HepG2 (cell line): ENCODE data around the gene RCAN2. TPM values are rescaled to one million over a fixed set of nuclear protein-coding genes. Genes with fewer than 3 reads are reported as not detected.
A peak's percentile ranks its signal among the peaks of the same experiment; 100 is the strongest.

Experiments
- ATAC-seq: fragments of 200-7000 bp; cut with Tn5 transposase; 3 replicates; pipeline ENCODE4 v1.9.1; 2020; ENCODE audit warnings: mild to moderate bottlenecking, moderate library complexity
- BruUV-seq: library from RNA; stranded (reverse); fragments of 400-500 nt; replicated peaks from 2 replicates; lab custom pipeline; 2021; lab: Mats Ljungman, UMichigan
- CTCF ChIA-PET: fragments of 300-600 bp; formaldehyde crosslinking; extraction: SDS; loops from one replicate; lab custom pipeline; 2021; ENCODE audit warnings: low total read pairs, inconsistent platforms, low intra/inter-chr PET ratio; lab: Yijun Ruan, JAX
- POLR2A ChIA-PET: fragments of 350-600 bp; sonication (Branson Sonifier 250); formaldehyde crosslinking; loops from one replicate; lab custom pipeline; 2020; ENCODE audit warnings: antibody characterized with exemption, inconsistent platforms; lab: Yijun Ruan, JAX
- DNase-seq: peaks from one replicate; pipeline ENCODE4 v3.0.0-alpha.2; 2015; ENCODE audit warnings: low spot score
- FAIRE-seq: peaks from 3 replicates; lab custom pipeline; 2011; peaks lifted over from hg19 to GRCh38; lab: Jason Lieb, UNC
- H2AFZ ChIP-seq: one replicate; pipeline ENCODE4 v1.6.1; 2011; ENCODE audit warnings: low read length, inconsistent platforms
- H3K27ac ChIP-seq: fragments of 300-600 bp; 3 replicates; pipeline ENCODE4 v1.8.0; 2011; ENCODE audit warnings: mixed run types, mild to moderate bottlenecking, mixed read lengths, low read length, inconsistent platforms; ENCODE audit not compliant: insufficient read depth; ENCODE audit errors: extremely low read length
- H3K27me3 ChIP-seq, 2 experiments: fragments of 200-600 bp in 1 of 2; 2 replicates in 1 of 2; 3 replicates in 1 of 2; pipeline versions ENCODE4 v1.6.0 to v1.8.0; 2011; ENCODE audit warnings: low read length in 2 of 2, mild to moderate bottlenecking in 2 of 2, moderate library complexity in 2 of 2, inconsistent platforms in 1 of 2; ENCODE audit not compliant: insufficient read depth in 2 of 2, control insufficient read depth in 1 of 2
- H3K36me3 ChIP-seq, 2 experiments: fragments of 200-600 bp in 1 of 2; replicated peaks in 1 of 2; 2 replicates in 1 of 2; 3 replicates in 1 of 2; pipeline versions ENCODE4 v1.5.1 to v1.8.0; 2011; ENCODE audit warnings: low read length in 2 of 2, inconsistent platforms in 1 of 2; ENCODE audit not compliant: insufficient read depth in 2 of 2, control insufficient read depth in 1 of 2
- H3K4me1 ChIP-seq: 2 replicates; pipeline ENCODE4 v1.5.1; 2012; ENCODE audit warnings: low read length, inconsistent platforms; ENCODE audit not compliant: insufficient read depth
- H3K4me2 ChIP-seq: 2 replicates; pipeline ENCODE4 v1.6.0; 2011; ENCODE audit warnings: low read depth, low read length, inconsistent platforms
- H3K4me3 ChIP-seq, 3 experiments: fragments of 200-600 bp in 1 of 3; sonication (generic), shearing (Covaris generic) in 1 of 3; replicated peaks in 1 of 3; 2 replicates each; pipeline ENCODE4 v1.5.1; 2011 to 2016; ENCODE audit warnings: low read length in 3 of 3, inconsistent platforms in 2 of 3, low read depth in 2 of 3, mild to moderate bottlenecking in 2 of 3, control low read depth in 1 of 3, mixed read lengths in 1 of 3; ENCODE audit not compliant: insufficient read depth in 1 of 3
- H3K79me2 ChIP-seq: one replicate; pipeline ENCODE4 v1.6.1; 2011; ENCODE audit warnings: low read length, inconsistent platforms; ENCODE audit not compliant: insufficient read depth
- H3K9ac ChIP-seq: 2 replicates; pipeline ENCODE4 v1.6.0; 2011; ENCODE audit warnings: mild to moderate bottlenecking, low read depth, low read length, inconsistent platforms; ENCODE audit not compliant: insufficient read depth
- H3K9me3 ChIP-seq: 2 replicates; pipeline ENCODE4 v1.5.1; 2012; ENCODE audit warnings: mild to moderate bottlenecking, low read length
- H4K20me1 ChIP-seq: 2 replicates; pipeline ENCODE4 v1.6.0; 2011; ENCODE audit warnings: inconsistent platforms, mild to moderate bottlenecking, low read length, moderate library complexity; ENCODE audit not compliant: insufficient read depth
- EHMT2 ChIP-seq: fragments of 200-600 bp; sonication (generic); IDR thresholded peaks from 2 replicates; pipeline ENCODE4 v1.7.0; 2017; ENCODE audit warnings: antibody characterized with exemption, low read depth, low read length, borderline replicate concordance
- ESRRA ChIP-seq: sonication (generic); formaldehyde crosslinking; IDR thresholded peaks from 2 replicates; pipeline ENCODE4 v1.5.1; 2020; ENCODE audit warnings: mild to moderate bottlenecking, low read depth, missing genetic modification reagents
- FOSL2 ChIP-seq: sonication (generic); formaldehyde crosslinking; IDR thresholded peaks from 2 replicates; pipeline ENCODE4 v1.4.0; 2020; ENCODE audit warnings: missing genetic modification reagents
- FOXA3 ChIP-seq: IDR thresholded peaks from 2 replicates; pipeline ENCODE4 v1.6.1; 2016; ENCODE audit warnings: missing genetic modification reagents, missing compliant biosample characterization
- HMG20A ChIP-seq: IDR thresholded peaks from 2 replicates; pipeline ENCODE4 v1.6.1; 2016; ENCODE audit warnings: borderline replicate concordance
- HNRNPUL1 ChIP-seq: fragments of 200-400 bp; formaldehyde crosslinking; IDR thresholded peaks from 2 replicates; pipeline ENCODE4 v1.6.1; 2017; ENCODE audit warnings: low read depth, mild to moderate bottlenecking, low read length, moderate library complexity
- MAFF ChIP-seq: IDR thresholded peaks from 2 replicates; pipeline ENCODE4 v1.6.1; 2011; ENCODE audit warnings: low read depth, low read length, improper control_type of control experiment
- NFE2 ChIP-seq: sonication (generic); formaldehyde crosslinking; IDR thresholded peaks from 2 replicates; pipeline ENCODE4 v1.4.0; 2020; ENCODE audit warnings: missing genetic modification reagents
- PHB2 ChIP-seq: fragments of 450-650 bp; IDR thresholded peaks from 2 replicates; pipeline ENCODE4 v1.6.1; 2018; ENCODE audit not compliant: partially characterized antibody
- RARA ChIP-seq: IDR thresholded peaks from 2 replicates; pipeline ENCODE4 v1.6.1; 2016; ENCODE audit warnings: missing genetic modification reagents, missing compliant biosample characterization
- RBM22 ChIP-seq: fragments of 200-400 bp; formaldehyde crosslinking; optimal IDR thresholded peaks from 2 replicates; pipeline ENCODE3; 2017; ENCODE audit warnings: mild to moderate bottlenecking, low read length, moderate library complexity
- SAFB2 ChIP-seq: sonication (generic); formaldehyde crosslinking; IDR thresholded peaks from 2 replicates; pipeline ENCODE4 v1.5.1; 2020; ENCODE audit warnings: missing genetic modification reagents, low read depth, mild to moderate bottlenecking, borderline replicate concordance
- TEAD2 ChIP-seq: sonication (generic); formaldehyde crosslinking; IDR thresholded peaks from 2 replicates; pipeline ENCODE4 v1.9.0; 2021; ENCODE audit warnings: missing genetic modification reagents
- ZNF451 ChIP-seq: sonication (generic); formaldehyde crosslinking; IDR thresholded peaks from 2 replicates; pipeline ENCODE4 v1.5.0; 2020; ENCODE audit warnings: mild to moderate bottlenecking, missing genetic modification reagents
- ZNF768 ChIP-seq: sonication (generic); formaldehyde crosslinking; IDR thresholded peaks from 2 replicates; pipeline ENCODE4 v1.4.0; 2020; ENCODE audit warnings: missing genetic modification reagents
- WGBS: methylation state at CpG from one replicate; pipeline ENCODE4 v1.1.6; 2017; ENCODE audit warnings: low lambda C conversion rate; 5-methylcytosine and 5-hydroxymethylcytosine counted together
- in situ Hi-C: cut with HindIII; loops from 2 replicates; pipeline ENCODE4 v1.10.0; 2017; ENCODE audit warnings: low pct_unique_long_range_greater_than_20kb; ENCODE audit not compliant: extremely low pct_ligation_motif_present
- intact Hi-C: fragments of 100-400 bp; cut with micrococcal nuclease; formaldehyde crosslinking; loops from one replicate; pipeline ENCODE4 v1.10.0; 2022; ENCODE audit not compliant: unreplicated experiment
- polyA plus RNA-seq, 8 experiments: library from polyadenylated mRNA; depleted of rRNA in 3 of 8; stranded (reverse) in 7 of 8; unstranded in 1 of 8; fragments of >200 nt; fragmentation: Illumina TruSeq in 4 of 8; extraction: Trizol in 4 of 8; gene quantifications; 2 replicates each; pipeline versions ENCODE4 v1.2.1 to v1.2.3, GENCODE V29; 2011 to 2016; ENCODE audit warnings: low read depth in 4 of 8, missing spikeins in 1 of 8, mixed read lengths in 1 of 8; ENCODE audit not compliant: insufficient read depth in 1 of 8
- total RNA-seq, 5 experiments: library from RNA; depleted of rRNA; stranded (reverse); fragments of >200 nt; fragmentation: Illumina TruSeq; extraction: Trizol; gene quantifications; 2 replicates each; pipeline ENCODE4 v1.2.3, GENCODE V29; 2016; ENCODE audit warnings: low read depth in 1 of 5
- TF ChIP-seq, protein P1 (sequence below): sonication (generic); formaldehyde crosslinking; IDR thresholded peaks from 2 replicates; pipeline ENCODE4 v1.8.1; 2023; ENCODE audit warnings: mild to moderate bottlenecking, inconsistent platforms, moderate library complexity, missing genetic modification reagents, borderline replicate concordance
- TF ChIP-seq, protein P2 (sequence below): sonication (generic); formaldehyde crosslinking; IDR thresholded peaks from 2 replicates; pipeline ENCODE4 v1.8.0; 2022; ENCODE audit warnings: mild to moderate bottlenecking, missing genetic modification reagents; ENCODE audit not compliant: insufficient replicate concordance

The RCAN2 gene
- total and polyA plus RNA-seq, 2 of the 13 experiments (the other 11 are each of a cell fraction or from before 2014, with no cell fraction given), result not detected

DNA sequence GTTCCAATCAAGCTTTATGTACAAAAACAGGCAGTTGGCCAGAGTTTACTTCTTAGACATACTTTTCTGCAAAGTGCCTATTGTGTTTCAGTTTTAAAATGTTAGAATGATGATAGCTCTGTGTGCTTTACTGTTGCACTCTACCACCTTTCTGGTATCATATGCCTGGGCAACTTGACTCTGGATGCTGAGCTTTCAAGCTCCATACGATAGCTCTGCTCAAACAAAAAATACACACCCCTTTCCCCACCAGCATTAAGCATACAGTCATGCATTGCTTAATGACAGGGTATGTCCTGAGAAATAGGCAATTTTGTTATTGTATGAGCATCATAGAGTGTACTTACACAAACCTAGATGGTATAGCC lies 123.1 kb downstream of the RCAN2 start:
- no peak overlapping the region for H2AFZ ChIP-seq
- no peak for ATAC-seq
- no peak overlapping the region for H3K4me3 ChIP-seq
- CTCF ChIA-PET, result no interaction called here
- 0% methylated on average over 1 of the region's 1 CpG for WGBS
- H3K4me1 ChIP-seq, result no peaks in the 10 kb centered on the region
- H4K20me1 ChIP-seq, result no peaks in the 10 kb centered on the region
- in situ Hi-C loops, result no loop called here
- intact Hi-C loops, result no loop called here
- H3K9ac ChIP-seq, result no peak overlapping the region
- no peak overlapping the region for H3K27ac ChIP-seq
- FAIRE-seq, result no peak
- no peak overlapping the region for H3K4me2 ChIP-seq
- POLR2A ChIA-PET, result no interaction called here
- H3K36me3 ChIP-seq, result no peaks in the 10 kb centered on the region
- no peaks in the 10 kb centered on the region for H3K27me3 ChIP-seq
- no TSS peak for BruUV-seq
- no peak for TF ChIP-seq HNRNPUL1
- no peak for TF ChIP-seq FOXA3 (CRISPR knock-in tag)
- TF ChIP-seq PHB2, result no peak
- TF ChIP-seq, all 625 proteins: peak for 0
- Histone ChIP-seq H3K79me2 (no peaks in the 10 kb centered on the region), H3K9me3 (no peaks in the 10 kb centered on the region)
- no peak for DNase-seq

DNA sequence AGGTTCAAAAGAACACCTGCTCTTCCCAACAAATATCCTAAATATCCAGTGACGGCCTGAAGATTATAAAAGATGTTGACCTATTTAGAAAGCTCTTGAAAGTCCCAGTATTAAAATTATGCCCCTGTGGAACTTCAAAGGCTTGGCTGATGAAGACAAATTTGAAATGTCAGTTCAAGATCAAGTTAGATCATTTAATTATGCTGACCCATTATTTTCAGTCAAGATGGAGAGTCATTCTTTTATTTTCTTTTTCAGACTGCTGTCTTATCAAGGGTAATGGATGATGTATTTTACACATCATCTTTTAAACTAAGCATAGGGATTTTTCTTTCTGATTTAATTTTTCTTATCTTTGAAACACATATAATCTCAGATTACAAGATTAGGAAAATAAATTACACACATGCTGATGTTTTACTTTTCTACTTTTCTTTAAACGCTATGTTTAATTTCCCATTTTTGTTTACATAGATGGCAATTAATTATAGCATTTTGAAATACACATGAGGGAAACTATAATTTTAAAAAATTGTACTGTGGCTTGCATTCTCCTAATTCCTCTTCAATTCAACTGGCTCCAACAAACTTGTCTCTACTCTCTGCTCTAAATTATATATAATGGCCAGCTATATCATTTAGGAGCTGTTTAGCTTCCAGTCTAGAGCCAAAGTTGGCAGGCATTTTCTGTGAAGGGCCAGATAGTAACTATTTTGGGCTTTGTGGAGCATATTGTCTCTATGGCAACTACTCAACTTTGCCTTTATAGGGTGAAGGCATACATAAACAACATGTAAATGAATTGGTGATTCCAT lies 123.7 kb downstream of the RCAN2 start:
- intact Hi-C loops (no loop called here), in situ Hi-C loops (no loop called here)
- H3K9me3 ChIP-seq, result no peaks in the 10 kb centered on the region
- POLR2A ChIA-PET, result no interaction called here
- no peaks in the 10 kb centered on the region for H3K4me1 ChIP-seq
- FAIRE-seq (no peak), DNase-seq (no peak), ATAC-seq (no peak)
- no peaks in the 10 kb centered on the region for H3K27me3 ChIP-seq
- H3K4me2 ChIP-seq, result no peak overlapping the region
- no TSS peak for BruUV-seq
- H4K20me1 ChIP-seq, result no peaks in the 10 kb centered on the region
- no peaks in the 10 kb centered on the region for H3K79me2 ChIP-seq
- H3K27ac ChIP-seq, result no peak overlapping the region
- H3K4me3 ChIP-seq, result no peak overlapping the region
- H3K9ac ChIP-seq, result no peak overlapping the region
- CTCF ChIA-PET, result no interaction called here
- 47% methylated on average over 2 of the region's 2 CpGs for WGBS
- H3K36me3 ChIP-seq, result no peaks in the 10 kb centered on the region
- H2AFZ ChIP-seq, result no peak overlapping the region
- TF ChIP-seq NFE2 (CRISPR knock-in tag) (no peak), SAFB2 (CRISPR knock-in tag) (no peak), EHMT2 (no peak), ESRRA (CRISPR knock-in tag) (no peak), ZNF451 (CRISPR knock-in tag) (no peak), MAFF (peak; percentile 37), ZNF768 (CRISPR knock-in tag) (no peak), TEAD2 (CRISPR knock-in tag) (no peak), RBM22 (no peak), HMG20A (CRISPR knock-in tag) (no peak), FOSL2 (CRISPR knock-in tag) (no peak), RARA (CRISPR knock-in tag) (no peak)
- TF ChIP-seq, protein P1, sequence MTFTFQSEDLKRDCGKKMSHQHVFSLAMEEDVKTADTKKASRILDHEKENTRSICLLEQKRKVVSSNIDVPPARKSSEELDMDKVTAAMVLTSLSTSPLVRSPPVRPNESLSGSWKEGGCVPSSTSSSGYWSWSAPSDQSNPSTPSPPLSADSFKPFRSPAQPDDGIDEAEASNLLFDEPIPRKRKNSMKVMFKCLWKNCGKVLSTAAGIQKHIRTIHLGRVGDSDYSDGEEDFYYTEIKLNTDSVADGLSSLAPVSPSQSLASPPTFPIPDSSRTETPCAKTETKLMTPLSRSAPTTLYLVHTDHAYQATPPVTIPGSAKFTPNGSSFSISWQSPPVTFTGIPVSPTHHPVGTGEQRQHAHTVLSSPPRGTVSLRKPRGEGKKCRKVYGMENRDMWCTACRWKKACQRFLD (CRISPR knock-in tag), result no peak
- TF ChIP-seq, protein P2, sequence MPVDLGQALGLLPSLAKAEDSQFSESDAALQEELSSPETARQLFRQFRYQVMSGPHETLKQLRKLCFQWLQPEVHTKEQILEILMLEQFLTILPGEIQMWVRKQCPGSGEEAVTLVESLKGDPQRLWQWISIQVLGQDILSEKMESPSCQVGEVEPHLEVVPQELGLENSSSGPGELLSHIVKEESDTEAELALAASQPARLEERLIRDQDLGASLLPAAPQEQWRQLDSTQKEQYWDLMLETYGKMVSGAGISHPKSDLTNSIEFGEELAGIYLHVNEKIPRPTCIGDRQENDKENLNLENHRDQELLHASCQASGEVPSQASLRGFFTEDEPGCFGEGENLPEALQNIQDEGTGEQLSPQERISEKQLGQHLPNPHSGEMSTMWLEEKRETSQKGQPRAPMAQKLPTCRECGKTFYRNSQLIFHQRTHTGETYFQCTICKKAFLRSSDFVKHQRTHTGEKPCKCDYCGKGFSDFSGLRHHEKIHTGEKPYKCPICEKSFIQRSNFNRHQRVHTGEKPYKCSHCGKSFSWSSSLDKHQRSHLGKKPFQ, result no peak
